ENCODE data around the gene DHX30. TPM values are rescaled to one million over a fixed set of nuclear protein-coding genes. Genes with fewer than 3 reads are reported as not detected.

The DHX30 gene
- total RNA-seq, 1 donor: 51.5 TPM

DNA sequence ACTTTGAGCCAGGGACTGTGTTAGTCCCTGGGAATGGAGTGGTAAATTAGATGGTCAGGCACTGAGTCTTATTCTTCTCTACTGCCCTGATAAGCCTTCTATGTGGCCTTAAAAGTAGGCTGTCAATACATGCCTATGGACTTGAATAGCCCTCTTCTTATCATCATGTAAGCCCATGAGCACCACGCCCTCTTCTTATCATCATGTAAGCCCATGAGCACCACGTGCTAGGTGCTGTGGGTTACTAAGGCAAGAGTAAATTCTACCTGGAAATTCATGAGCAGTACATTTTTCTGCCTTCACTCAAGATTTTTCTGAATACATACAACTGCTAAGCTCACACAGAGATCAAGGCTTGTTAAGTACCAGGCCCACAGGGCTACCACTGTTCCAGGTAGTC lies 68.5 kb downstream of the DHX30 start:
- DNase-seq (ENCODE audit: low read depth): no peak
- H3K4me3 ChIP-seq (ENCODE audit: low read depth, low read length): no peak overlapping the region
- TF ChIP-seq, protein P1, sequence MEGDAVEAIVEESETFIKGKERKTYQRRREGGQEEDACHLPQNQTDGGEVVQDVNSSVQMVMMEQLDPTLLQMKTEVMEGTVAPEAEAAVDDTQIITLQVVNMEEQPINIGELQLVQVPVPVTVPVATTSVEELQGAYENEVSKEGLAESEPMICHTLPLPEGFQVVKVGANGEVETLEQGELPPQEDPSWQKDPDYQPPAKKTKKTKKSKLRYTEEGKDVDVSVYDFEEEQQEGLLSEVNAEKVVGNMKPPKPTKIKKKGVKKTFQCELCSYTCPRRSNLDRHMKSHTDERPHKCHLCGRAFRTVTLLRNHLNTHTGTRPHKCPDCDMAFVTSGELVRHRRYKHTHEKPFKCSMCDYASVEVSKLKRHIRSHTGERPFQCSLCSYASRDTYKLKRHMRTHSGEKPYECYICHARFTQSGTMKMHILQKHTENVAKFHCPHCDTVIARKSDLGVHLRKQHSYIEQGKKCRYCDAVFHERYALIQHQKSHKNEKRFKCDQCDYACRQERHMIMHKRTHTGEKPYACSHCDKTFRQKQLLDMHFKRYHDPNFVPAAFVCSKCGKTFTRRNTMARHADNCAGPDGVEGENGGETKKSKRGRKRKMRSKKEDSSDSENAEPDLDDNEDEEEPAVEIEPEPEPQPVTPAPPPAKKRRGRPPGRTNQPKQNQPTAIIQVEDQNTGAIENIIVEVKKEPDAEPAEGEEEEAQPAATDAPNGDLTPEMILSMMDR (IDR thresholded peaks at IDR 0.05; ENCODE audit: insufficient read depth, low read length): no peak

DNA sequence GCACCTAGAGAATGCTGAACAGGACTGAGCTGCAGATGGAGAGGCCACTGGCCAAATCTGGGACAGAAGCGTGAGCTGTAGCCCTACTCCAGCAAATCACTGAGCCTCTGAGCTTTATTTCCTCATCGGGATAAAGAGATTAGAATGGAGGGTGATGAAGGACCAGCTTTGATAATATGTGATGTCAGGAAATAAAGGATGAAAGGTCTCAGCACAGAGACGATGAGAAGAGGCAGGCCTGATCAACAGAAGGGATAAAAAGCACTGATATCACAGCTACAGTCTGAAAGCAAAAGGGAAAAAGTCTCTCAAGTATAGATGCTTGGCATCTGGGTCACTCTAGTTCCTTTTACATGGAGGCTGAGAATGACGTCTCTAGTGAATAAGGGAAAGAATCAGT lies 70.0 kb downstream of the DHX30 start:
- DNase-seq (ENCODE audit: low read depth): no peak
- TF ChIP-seq, protein P1 (IDR thresholded peaks at IDR 0.05; ENCODE audit: insufficient read depth, low read length): no peak
- H3K4me3 ChIP-seq (ENCODE audit: low read depth, low read length): no peak overlapping the region

DNA sequence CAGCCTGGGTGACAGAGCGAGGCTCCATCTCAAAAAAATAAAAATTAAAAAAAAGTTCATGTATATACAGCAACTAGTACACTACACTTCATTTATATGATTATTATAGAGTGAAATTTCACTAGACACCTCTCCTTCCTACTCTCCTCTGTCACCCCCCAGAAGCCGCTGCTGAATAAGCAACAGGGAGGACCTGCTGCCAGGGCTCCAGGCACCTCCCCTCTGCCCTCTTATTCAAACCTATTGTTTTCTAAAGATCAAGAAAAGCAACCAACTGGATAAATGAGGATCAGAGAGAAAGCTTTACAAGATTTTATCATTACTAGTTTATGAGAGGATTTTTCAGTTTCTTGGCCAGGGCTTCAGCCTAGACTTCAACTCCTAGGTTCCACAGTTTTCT lies 71.5 kb downstream of the DHX30 start:
- no peak overlapping the region for H3K4me3 ChIP-seq (ENCODE audit: low read depth, low read length)
- DNase-seq (ENCODE audit: low read depth): no peak
- TF ChIP-seq, protein P1 (IDR thresholded peaks at IDR 0.05; ENCODE audit: insufficient read depth, low read length): no peak

DNA sequence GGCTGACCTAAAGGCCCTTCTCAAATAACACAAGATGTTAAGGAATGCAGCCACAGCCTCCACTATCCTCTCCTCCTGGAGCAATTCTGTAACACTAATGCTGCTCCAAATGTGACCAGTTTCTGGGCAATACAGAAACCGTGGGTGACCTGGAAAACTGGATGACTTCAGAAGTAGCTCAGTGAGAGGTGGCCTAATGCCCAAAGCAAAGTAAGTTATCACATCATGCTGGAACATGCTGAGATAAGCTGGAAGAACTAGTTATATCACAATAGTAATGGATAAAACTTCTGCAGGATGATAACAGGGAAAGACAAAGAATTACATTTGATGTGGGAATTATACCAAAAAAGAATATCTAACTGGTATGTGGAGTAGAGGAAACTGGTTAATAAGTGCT lies 72.0 kb downstream of the DHX30 start:
- DNase-seq (ENCODE audit: low read depth): no peak
- TF ChIP-seq, protein P1 (IDR thresholded peaks at IDR 0.05; ENCODE audit: insufficient read depth, low read length): no peak

DNA sequence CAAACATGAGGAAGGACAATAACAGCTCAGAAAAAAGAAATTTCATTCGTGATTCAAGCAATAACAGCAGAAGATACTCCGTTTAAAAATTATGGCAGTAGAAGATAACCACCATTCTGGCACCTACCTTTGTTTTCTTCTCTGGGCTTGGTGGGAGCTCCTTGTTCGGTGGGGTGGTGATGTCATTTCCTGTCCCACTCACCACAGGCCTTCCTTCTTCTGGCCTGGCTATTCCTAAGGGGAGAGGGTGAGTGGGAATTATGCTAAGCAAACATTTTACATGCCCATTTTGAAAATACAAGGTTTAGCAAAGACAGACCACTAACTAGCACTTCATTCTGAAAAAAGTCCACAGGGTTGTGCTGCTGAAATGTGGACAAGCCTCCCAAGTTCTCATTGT lies 74.4 kb downstream of the DHX30 start:
- no peak overlapping the region for H3K4me3 ChIP-seq (ENCODE audit: low read depth, low read length)
- TF ChIP-seq, protein P1 (IDR thresholded peaks at IDR 0.05; ENCODE audit: insufficient read depth, low read length): no peak
- DNase-seq (ENCODE audit: low read depth): no peak

More for the DNA sequence above, 72.0 kb downstream of the DHX30 start:
- H3K4me3 ChIP-seq (ENCODE audit: low read depth, low read length): no peak overlapping the region

DNA sequence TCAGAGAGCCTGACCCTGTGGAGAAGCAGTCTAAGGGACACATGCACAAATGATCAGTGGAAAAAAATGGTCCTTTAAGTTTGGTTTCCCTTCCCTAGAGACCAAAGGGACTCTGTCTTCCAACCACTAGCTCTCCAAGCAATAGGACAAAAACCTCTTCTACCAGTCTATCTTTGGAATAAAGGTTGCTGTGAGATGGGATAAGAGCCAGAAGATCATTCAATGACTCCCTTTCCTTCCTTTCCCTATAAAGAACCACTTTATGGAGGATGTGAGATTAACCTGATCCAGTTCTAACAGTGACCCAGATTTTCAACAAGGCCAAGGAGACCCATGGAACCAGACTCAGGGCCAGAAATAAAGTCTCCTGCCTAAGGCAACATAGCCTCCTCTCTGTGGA lies 74.8 kb downstream of the DHX30 start:
- TF ChIP-seq, protein P1 (IDR thresholded peaks at IDR 0.05; ENCODE audit: insufficient read depth, low read length): no peak
- no peak for DNase-seq (ENCODE audit: low read depth)
- H3K4me3 ChIP-seq (ENCODE audit: low read depth, low read length): no peak overlapping the region

DNA sequence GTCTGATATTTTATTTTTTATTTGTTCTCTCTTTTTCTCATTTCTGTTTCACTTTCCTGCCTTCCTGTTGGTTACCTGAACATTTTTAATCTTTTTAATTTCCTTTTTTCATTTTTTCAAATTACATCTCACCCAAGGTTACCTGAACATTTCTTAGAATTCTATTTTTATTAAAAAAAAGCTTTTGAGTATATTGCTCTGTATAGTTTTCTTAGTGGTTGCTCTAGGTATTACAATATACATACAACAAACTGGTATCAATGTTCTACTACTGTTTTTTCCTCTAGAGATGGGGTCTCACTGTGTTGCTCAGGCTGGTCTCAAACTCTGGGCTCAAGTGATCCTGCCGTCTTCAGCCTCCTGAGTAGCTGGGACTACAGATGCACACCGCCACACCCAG lies 79.4 kb downstream of the DHX30 start:
- TF ChIP-seq, protein P1 (IDR thresholded peaks at IDR 0.05; ENCODE audit: insufficient read depth, low read length): peak; percentile 8
- no peak for DNase-seq (ENCODE audit: low read depth)
- H3K4me3 ChIP-seq (ENCODE audit: low read depth, low read length): no peak overlapping the region
